Hepatocyte (in vitro differentiated cells): ENCODE results near the gene TNP2.

Experiments
- EZH2 ChIP-seq: fragments of 200-600 bp; sonication (generic); IDR thresholded peaks from 2 replicates; pipeline ENCODE4 v1.6.1; 2016; ENCODE audit warnings: antibody characterized with exemption, mild to moderate bottlenecking, borderline replicate concordance
- EZH2phosphoT487 ChIP-seq: fragments of 200-600 bp; sonication (generic); IDR thresholded peaks from one replicate; pipeline ENCODE4 v1.6.1; 2018; ENCODE audit warnings: antibody characterized with exemption, mild to moderate bottlenecking, low read depth, moderate library complexity; ENCODE audit not compliant: unreplicated experiment, severe bottlenecking
- TF ChIP-seq, protein P1 (sequence below): fragments of 200-600 bp; sonication (generic); IDR thresholded peaks from 2 replicates; pipeline ENCODE4 v1.5.1; 2016; ENCODE audit warnings: antibody characterized with exemption, mild to moderate bottlenecking; ENCODE audit not compliant: poor library complexity

DNA sequence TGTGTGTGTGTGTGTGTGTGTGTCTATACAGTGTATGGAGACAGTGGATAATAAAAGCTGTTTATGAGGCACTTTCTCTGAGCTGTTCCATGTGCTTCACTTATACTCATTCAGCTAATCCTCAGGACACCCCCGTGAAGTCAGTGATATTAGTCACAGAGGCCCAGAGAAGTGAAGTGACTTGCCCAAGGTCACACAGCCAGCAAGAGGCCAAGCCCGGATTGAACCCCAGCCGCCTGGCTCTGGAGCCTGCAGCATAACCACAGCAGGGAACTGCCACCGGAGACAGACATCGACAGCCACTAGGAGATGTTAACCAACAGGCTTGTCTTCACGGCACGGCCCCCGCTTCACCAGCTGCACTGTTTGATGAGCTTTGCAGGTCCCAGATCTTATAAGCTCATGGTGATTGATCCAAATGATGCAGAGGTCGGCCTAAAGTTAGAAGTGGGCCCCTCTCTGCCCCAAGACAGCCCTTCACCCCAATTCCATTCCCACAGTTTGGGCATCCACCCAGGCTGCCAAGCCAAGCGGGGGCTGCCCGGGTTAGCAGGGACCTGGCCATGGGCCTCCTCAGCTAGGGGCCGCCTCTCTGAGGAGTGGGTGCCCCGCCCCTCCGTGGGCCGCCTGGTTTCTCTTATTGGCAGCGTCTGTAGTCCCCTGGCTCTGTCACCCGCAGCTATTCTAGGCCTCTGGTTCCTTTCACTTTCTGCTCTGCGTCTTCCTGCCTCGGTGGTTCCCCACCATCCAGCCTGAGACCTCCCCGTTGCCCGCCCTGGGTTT is 44.0 kb downstream of the TNP2 start:
- TF ChIP-seq, protein P1, sequence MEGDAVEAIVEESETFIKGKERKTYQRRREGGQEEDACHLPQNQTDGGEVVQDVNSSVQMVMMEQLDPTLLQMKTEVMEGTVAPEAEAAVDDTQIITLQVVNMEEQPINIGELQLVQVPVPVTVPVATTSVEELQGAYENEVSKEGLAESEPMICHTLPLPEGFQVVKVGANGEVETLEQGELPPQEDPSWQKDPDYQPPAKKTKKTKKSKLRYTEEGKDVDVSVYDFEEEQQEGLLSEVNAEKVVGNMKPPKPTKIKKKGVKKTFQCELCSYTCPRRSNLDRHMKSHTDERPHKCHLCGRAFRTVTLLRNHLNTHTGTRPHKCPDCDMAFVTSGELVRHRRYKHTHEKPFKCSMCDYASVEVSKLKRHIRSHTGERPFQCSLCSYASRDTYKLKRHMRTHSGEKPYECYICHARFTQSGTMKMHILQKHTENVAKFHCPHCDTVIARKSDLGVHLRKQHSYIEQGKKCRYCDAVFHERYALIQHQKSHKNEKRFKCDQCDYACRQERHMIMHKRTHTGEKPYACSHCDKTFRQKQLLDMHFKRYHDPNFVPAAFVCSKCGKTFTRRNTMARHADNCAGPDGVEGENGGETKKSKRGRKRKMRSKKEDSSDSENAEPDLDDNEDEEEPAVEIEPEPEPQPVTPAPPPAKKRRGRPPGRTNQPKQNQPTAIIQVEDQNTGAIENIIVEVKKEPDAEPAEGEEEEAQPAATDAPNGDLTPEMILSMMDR: no peak
- TF ChIP-seq EZH2 (no peak), EZH2phosphoT487 (no peak)
